Activated naive CD4-positive, alpha-beta T cell treated with anti-CD3 and anti-CD28 coated beads, Interleukin-2, amount 50 U/mL, for 24 hours (primary cell): Measurements from ENCODE around the gene SART1.
"Not testable (repeated sequence)": the region's sequence is repeated elsewhere in the genome, so short reads cannot be mapped to it uniquely, and the experiment has no call there.

Experiments
- H3K27ac Mint-ChIP-seq: one replicate; pipeline ENCODE4 v1.8.0; 2021; ENCODE audit warnings: mild to moderate bottlenecking, mixed read lengths
- H3K27me3 Mint-ChIP-seq: one replicate; pipeline ENCODE4 v1.8.0; 2021; ENCODE audit warnings: mixed read lengths
- H3K36me3 Mint-ChIP-seq: one replicate; pipeline ENCODE4 v1.8.0; 2021; ENCODE audit warnings: mixed read lengths
- H3K4me1 Mint-ChIP-seq: one replicate; pipeline ENCODE4 v1.8.0; 2021; ENCODE audit warnings: mixed read lengths
- H3K4me3 Mint-ChIP-seq: one replicate; pipeline ENCODE4 v1.8.0; 2021; ENCODE audit warnings: mild to moderate bottlenecking, mixed read lengths
- H3K9me3 Mint-ChIP-seq: one replicate; pipeline ENCODE4 v1.8.0; 2021; ENCODE audit warnings: mixed read lengths

The SART1 gene

GRCh38 chr11:65988791-65989592 is 27.5 kb downstream of the SART1 start:
- Mint-ChIP-seq H3K4me3 (no peak overlapping the region), H3K36me3 (peaks cover 4% of the 10 kb centered on the region), H3K27ac (peak overlapping the region; percentile 46), H3K27me3 (no peaks in the 10 kb centered on the region), H3K4me1 (peaks cover 6% of the 10 kb centered on the region), H3K9me3 (no peaks in the 10 kb centered on the region)

GRCh38 chr11:65992056-65992455 is 30.5 kb downstream of the SART1 start:
- Mint-ChIP-seq H3K27ac (peak overlapping the region; percentile 10), H3K36me3 (peaks cover 6% of the 10 kb centered on the region), H3K4me1 (peaks cover 6% of the 10 kb centered on the region), H3K27me3 (no peaks in the 10 kb centered on the region), H3K9me3 (no peaks in the 10 kb centered on the region), H3K4me3 (no peak overlapping the region)

- Mint-ChIP-seq H3K27ac (peak overlapping the region; percentile 43), H3K27me3 (no peaks in the 10 kb centered on the region), H3K4me3 (peak overlapping the region; percentile 37), H3K36me3 (peaks cover 20% of the 10 kb centered on the region), H3K4me1 (peaks cover 28% of the 10 kb centered on the region), H3K9me3 (no peaks in the 10 kb centered on the region)
These were observed 35.8 kb downstream of the SART1 start for GRCh38 chr11:65997286-65997685.

DNA sequence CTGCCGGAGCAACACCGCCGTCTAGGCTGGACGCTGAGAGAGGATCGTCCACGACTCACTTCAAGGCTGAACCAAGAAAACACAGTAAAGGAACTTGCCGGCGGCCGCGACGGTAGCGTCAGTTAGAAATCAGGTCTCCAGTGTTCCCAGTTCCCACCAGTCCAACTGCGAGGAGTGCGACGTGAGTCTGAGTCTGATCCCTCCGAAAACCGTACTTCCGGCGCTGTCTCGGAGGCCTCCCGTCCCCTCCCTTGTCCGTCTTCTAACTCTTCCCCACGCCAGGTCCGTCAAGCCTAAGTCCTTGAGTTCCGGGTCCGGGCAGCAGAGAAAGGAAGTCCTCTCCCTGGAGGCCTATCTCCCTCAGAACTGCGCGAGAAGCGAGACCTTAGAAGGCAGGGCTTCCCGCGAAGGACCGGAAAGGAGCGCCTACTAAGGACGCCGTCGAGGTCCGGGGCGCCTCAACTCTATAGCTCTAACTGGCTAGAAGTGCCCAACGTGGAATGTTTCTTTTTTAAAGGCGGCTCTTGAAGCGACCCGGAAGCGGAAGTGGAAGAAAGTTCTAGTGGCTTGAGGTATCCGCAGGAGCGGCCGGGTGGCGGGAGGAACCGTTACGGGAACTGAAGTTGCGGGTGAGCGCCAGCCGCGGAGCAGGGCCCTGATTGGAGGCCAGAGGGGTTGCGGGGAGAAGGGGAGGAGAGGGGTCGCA is 40.6 kb downstream of the SART1 start, which contains the start of the genes BANF1 and EIF1AD:
BANF1 (plus strand) TSS at position 562 of the 706 bp plus-strand sequence. CDS start 748 bp downstream, outside the sequence.
EIF1AD (minus strand) TSS at position 216 of the 706 bp plus-strand sequence. CDS start 1,768 bp downstream, outside the sequence.
- peaks cover 37% of the 10 kb centered on the region for H3K4me1 Mint-ChIP-seq
- H3K9me3 Mint-ChIP-seq: no peaks in the 10 kb centered on the region
- no peaks in the 10 kb centered on the region for H3K27me3 Mint-ChIP-seq
- H3K4me3 Mint-ChIP-seq: peak within 1 kb of the TSS; percentile 100
- H3K36me3 Mint-ChIP-seq: peaks cover 19% of the 10 kb centered on the region
- H3K27ac Mint-ChIP-seq: peak within 1 kb of the TSS; percentile 99

DNA sequence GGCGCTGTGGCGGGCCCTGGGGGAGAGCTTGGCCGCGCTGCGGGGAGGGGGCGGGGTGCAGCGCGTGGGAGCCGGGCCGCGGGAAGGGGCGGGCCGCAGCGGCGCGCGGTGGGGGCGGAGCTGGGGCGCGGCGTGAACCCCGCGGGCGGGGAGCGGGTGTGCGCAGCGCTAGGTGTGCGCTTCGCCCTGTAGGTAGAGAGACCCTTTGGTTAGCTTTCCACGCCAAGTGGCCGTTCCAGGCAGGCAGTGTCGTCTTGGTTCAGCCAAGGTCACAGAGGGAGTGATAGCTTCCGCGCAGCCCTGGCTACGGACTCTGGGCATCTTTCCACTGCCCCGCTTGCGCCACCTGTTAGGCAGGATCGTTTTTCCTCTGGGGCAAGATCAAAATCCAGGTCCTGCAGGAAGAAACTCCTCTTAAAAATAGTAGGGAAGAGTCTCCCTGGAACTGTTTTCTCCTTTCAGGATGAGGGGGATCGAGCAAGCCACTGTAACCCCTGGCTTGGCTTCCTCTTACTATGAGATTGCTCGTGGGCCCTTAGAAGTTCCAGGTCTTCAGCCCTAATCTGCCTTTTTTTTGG is 41.2 kb downstream of the SART1 start:
- Mint-ChIP-seq H3K27ac (peak overlapping the region; percentile 99), H3K9me3 (no peaks in the 10 kb centered on the region), H3K4me3 (peak overlapping the region; percentile 100), H3K4me1 (peaks cover 34% of the 10 kb centered on the region), H3K27me3 (no peaks in the 10 kb centered on the region), H3K36me3 (peaks cover 14% of the 10 kb centered on the region)

- Mint-ChIP-seq H3K36me3 (peaks cover 12% of the 10 kb centered on the region), H3K4me1 (peaks cover 34% of the 10 kb centered on the region), H3K4me3 (peak overlapping the region; percentile 100), H3K27ac (peak overlapping the region; percentile 84), H3K27me3 (no peaks in the 10 kb centered on the region), H3K9me3 (no peaks in the 10 kb centered on the region)
These were observed 41.8 kb downstream of the SART1 start for GRCh38 chr11:66003291-66003690.

DNA sequence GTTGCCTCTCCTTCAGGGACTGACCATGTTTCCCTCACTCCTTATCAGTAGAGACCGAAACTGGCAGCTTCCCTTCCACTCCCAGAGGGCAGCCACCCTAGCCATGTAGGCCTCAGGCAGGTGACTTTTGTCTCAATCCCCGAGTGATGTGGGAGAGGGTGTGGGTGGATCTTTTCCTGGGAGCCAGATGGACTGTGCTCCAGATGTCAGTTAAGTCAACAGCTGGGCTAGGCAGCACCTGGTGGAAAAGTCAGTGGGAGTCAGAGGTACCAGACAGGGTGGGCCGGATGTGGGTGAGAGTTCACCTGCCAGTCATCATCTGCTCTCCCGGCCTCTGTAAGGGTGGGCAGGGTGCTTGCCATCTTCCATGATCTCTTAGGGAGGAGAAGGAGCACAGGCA is 42.7 kb downstream of the SART1 start:
- Mint-ChIP-seq H3K27me3 (no peaks in the 10 kb centered on the region), H3K4me3 (peak overlapping the region; percentile 51), H3K27ac (peak overlapping the region; percentile 41), H3K4me1 (peaks cover 33% of the 10 kb centered on the region), H3K9me3 (no peaks in the 10 kb centered on the region), H3K36me3 (peaks cover 11% of the 10 kb centered on the region)

- H3K4me1 Mint-ChIP-seq: peaks cover 16% of the 10 kb centered on the region
- peaks cover 7% of the 10 kb centered on the region for H3K36me3 Mint-ChIP-seq
- peaks cover 1% of the 10 kb centered on the region for H3K27me3 Mint-ChIP-seq
- no peak overlapping the region for H3K4me3 Mint-ChIP-seq
- H3K27ac Mint-ChIP-seq: no peak overlapping the region
- H3K9me3 Mint-ChIP-seq: no peaks in the 10 kb centered on the region
These were observed 44.8 kb downstream of the SART1 start for GRCh38 chr11:66006134-66006890.

GRCh38 chr11:66006891-66007176 is 45.3 kb downstream of the SART1 start:
- Mint-ChIP-seq H3K4me1 (peaks cover 11% of the 10 kb centered on the region), H3K27me3 (peaks cover 1% of the 10 kb centered on the region), H3K27ac (no peak overlapping the region), H3K36me3 (peaks cover 6% of the 10 kb centered on the region), H3K4me3 (no peak overlapping the region), H3K9me3 (no peaks in the 10 kb centered on the region)

- Mint-ChIP-seq H3K4me3 (no peak overlapping the region), H3K9me3 (no peaks in the 10 kb centered on the region), H3K36me3 (peaks cover 2% of the 10 kb centered on the region), H3K27ac (no peak overlapping the region), H3K4me1 (peaks cover 10% of the 10 kb centered on the region), H3K27me3 (peaks cover 1% of the 10 kb centered on the region)
These were observed 45.7 kb downstream of the SART1 start for GRCh38 chr11:66007201-66007634.

GRCh38 chr11:66008095-66008467 is 46.5 kb downstream of the SART1 start:
- peaks cover 1% of the 10 kb centered on the region for H3K27me3 Mint-ChIP-seq
- H3K27ac Mint-ChIP-seq: no peak overlapping the region
- no peaks in the 10 kb centered on the region for H3K9me3 Mint-ChIP-seq
- H3K4me1 Mint-ChIP-seq: peaks cover 5% of the 10 kb centered on the region
- H3K36me3 Mint-ChIP-seq: no peaks in the 10 kb centered on the region
- no peak overlapping the region for H3K4me3 Mint-ChIP-seq

DNA sequence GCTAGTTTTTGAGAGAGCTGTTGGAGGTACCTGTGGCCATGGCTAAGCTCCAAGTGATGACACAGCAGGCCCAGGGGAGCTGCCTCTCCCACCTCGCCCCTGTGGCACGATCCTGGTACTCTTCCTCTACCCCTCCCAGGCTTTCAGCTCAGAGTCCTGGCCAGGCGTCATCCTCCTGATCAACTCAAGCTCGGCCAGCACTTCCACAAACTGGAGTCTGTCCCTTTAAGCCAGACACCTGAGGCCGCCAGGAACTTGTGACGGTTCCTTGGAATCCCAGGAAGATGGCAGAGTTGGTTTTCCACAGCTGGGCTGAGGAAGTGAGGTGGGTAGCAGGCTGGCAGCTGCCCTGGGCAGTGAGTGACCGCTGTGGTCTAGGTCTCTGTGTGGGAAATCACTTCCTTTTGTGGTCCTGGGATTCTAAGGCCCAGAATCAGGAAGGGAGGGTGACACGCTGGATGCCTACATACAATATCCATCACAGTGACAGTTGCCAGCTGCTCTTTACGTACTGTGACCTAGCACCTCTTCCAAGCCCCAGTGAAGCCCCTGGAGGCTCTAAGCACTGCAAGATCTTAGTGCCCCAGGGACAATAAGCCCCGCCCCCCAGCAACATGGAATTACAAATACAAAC is 47.1 kb downstream of the SART1 start:
- H3K36me3 Mint-ChIP-seq: no peaks in the 10 kb centered on the region
- peaks cover 1% of the 10 kb centered on the region for H3K27me3 Mint-ChIP-seq
- no peak overlapping the region for H3K4me3 Mint-ChIP-seq
- no peak overlapping the region for H3K27ac Mint-ChIP-seq
- no peaks in the 10 kb centered on the region for H3K9me3 Mint-ChIP-seq
- peaks cover under 1% of the 10 kb centered on the region for H3K4me1 Mint-ChIP-seq

GRCh38 chr11:66010036-66010435 is 48.5 kb downstream of the SART1 start:
- H3K27me3 Mint-ChIP-seq, H3K4me1 Mint-ChIP-seq, H3K36me3 Mint-ChIP-seq, H3K27ac Mint-ChIP-seq, H3K9me3 Mint-ChIP-seq: not testable (repeated sequence)
- H3K4me3 Mint-ChIP-seq: peak overlapping the region; percentile 47

DNA sequence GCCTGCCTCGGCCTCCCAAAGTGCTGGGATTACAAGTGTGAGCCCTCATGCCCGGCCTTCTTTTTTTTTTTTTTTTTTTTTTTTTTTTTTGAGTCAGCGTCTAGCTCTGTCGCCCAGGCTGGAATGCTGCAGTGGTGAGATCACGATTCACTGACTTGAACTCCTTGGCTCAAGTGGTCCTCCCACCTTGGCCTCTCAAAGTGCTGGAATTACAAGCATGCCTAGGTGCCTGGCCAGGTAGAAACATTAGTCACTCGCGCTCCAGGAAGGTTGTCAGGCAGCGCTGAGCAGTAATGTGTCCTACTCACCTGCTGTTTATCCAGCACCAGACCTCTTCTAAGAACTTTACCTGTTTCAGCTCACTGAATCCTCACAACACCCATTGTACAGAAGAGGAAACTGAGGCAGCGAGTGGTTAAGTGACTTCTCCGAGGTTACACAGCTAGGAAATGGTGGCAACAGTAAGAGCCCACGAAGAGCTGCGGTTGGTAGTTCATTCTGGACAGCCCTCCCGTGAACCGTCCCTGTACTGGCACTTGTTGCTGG is 49.8 kb downstream of the SART1 start:
- Mint-ChIP-seq H3K4me3 (no peak overlapping the region), H3K27ac (no peak overlapping the region), H3K27me3 (peaks cover 2% of the 10 kb centered on the region), H3K4me1 (no peaks in the 10 kb centered on the region), H3K9me3 (no peaks in the 10 kb centered on the region), H3K36me3 (no peaks in the 10 kb centered on the region)
